ENCODE measurements around the gene RAB44.

DNA sequence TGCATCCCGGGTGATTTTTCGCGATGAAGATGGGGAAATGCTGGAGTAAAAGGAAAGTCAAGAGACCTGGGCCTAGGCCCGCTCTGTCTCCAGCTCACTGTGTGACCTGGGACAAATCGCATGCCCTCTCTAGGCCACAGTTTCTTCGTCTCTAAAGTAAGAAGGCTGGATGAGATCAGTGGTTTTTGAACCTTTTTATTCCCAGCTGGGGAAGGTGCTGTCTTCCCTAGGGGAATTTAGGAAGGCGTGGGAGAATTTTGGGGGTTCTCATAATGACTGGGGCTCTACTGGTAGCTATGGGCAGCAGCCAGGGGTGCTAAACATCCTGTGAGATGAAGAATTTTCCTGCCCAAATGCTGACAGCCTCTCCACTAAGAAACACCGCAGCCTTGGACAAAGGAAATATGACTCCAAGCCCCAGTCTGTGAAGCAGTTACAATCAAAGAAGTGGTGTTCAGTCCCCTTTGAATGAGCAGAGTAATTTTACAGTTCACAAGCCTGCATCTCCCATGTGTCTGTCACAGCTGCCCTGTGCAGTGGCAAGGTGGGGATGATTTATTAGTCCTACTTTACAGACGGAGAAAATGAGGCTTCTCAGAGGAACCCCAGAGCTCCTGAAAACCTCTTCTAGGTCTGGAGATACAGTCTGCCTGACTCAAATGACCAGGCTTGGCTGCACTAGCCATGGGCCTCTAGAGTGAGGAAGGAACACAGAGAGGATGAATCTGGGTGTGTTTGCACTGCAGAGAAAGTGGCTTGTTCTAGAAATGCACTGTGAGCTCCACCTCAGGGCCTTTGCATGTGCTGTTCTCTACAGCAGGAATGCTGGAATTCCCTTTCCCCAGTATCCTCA lies 57.2 kb downstream of the RAB44 start:
- TF ChIP-seq, protein P1, sequence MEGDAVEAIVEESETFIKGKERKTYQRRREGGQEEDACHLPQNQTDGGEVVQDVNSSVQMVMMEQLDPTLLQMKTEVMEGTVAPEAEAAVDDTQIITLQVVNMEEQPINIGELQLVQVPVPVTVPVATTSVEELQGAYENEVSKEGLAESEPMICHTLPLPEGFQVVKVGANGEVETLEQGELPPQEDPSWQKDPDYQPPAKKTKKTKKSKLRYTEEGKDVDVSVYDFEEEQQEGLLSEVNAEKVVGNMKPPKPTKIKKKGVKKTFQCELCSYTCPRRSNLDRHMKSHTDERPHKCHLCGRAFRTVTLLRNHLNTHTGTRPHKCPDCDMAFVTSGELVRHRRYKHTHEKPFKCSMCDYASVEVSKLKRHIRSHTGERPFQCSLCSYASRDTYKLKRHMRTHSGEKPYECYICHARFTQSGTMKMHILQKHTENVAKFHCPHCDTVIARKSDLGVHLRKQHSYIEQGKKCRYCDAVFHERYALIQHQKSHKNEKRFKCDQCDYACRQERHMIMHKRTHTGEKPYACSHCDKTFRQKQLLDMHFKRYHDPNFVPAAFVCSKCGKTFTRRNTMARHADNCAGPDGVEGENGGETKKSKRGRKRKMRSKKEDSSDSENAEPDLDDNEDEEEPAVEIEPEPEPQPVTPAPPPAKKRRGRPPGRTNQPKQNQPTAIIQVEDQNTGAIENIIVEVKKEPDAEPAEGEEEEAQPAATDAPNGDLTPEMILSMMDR (IDR thresholded peaks at IDR 0.05; ENCODE audit: poor library complexity): no peak
- no peak for TF ChIP-seq EZH2phosphoT487 (IDR thresholded peaks at IDR 0.05; ENCODE audit: low read depth, severe bottlenecking, unreplicated experiment)

All from hepatocyte (in vitro differentiated cells).